Hepatocyte (in vitro differentiated cells): Measurements from ENCODE around the gene MFSD6L. TPM values are rescaled to one million over a fixed set of nuclear protein-coding genes. Genes with fewer than 3 reads are reported as not detected.

Source experiments
- DNase-seq: peaks from one replicate; pipeline ENCODE4 v3.0.0-alpha.2; 2016; ENCODE audit warnings: low spot score
- H2AFZ ChIP-seq: fragments of 200-600 bp; sonication (generic); 2 replicates; pipeline ENCODE4 v1.6.0; 2016; ENCODE audit warnings: antibody characterized with exemption, mild to moderate bottlenecking
- H3K27ac ChIP-seq: fragments of 200-600 bp; sonication (generic); 2 replicates; pipeline ENCODE4 v1.5.1; 2016; ENCODE audit warnings: mild to moderate bottlenecking
- H3K27me3 ChIP-seq: fragments of 200-600 bp; sonication (generic); 2 replicates; pipeline ENCODE4 v1.6.1; 2016
- H3K36me3 ChIP-seq: fragments of 200-600 bp; sonication (generic); replicated peaks from 2 replicates; pipeline ENCODE4 v1.5.1; 2016; ENCODE audit warnings: low read depth; ENCODE audit not compliant: insufficient read depth
- H3K4me1 ChIP-seq: fragments of 200-600 bp; sonication (generic); 2 replicates; pipeline ENCODE4 v1.5.1; 2016; ENCODE audit warnings: mild to moderate bottlenecking, moderate library complexity; ENCODE audit not compliant: insufficient read depth
- H3K4me2 ChIP-seq: fragments of 200-600 bp; sonication (generic); 2 replicates; pipeline ENCODE4 v1.6.0; 2016
- H3K4me3 ChIP-seq: fragments of 200-600 bp; sonication (generic); 2 replicates; pipeline ENCODE4 v1.5.1; 2016; ENCODE audit warnings: mild to moderate bottlenecking
- H3K79me2 ChIP-seq: fragments of 200-600 bp; sonication (generic); 2 replicates; pipeline ENCODE4 v1.6.0; 2017; ENCODE audit warnings: mild to moderate bottlenecking
- H3K9me2 ChIP-seq: fragments of 200-600 bp; sonication (generic); replicated peaks from 2 replicates; pipeline ENCODE4 v1.6.0; 2017; ENCODE audit warnings: mild to moderate bottlenecking; ENCODE audit not compliant: insufficient read depth
- H3K9me3 ChIP-seq: fragments of 200-600 bp; sonication (generic); 2 replicates; pipeline ENCODE4 v1.5.1; 2016; ENCODE audit warnings: low read depth, mild to moderate bottlenecking
- H4K20me1 ChIP-seq: fragments of 200-600 bp; sonication (generic); 2 replicates; pipeline ENCODE4 v1.6.0; 2016; ENCODE audit warnings: mild to moderate bottlenecking; ENCODE audit not compliant: insufficient read depth, poor library complexity, severe bottlenecking
- EZH2 ChIP-seq: fragments of 200-600 bp; sonication (generic); IDR thresholded peaks from 2 replicates; pipeline ENCODE4 v1.6.1; 2016; ENCODE audit warnings: antibody characterized with exemption, mild to moderate bottlenecking, borderline replicate concordance
- EZH2phosphoT487 ChIP-seq: fragments of 200-600 bp; sonication (generic); IDR thresholded peaks from one replicate; pipeline ENCODE4 v1.6.1; 2018; ENCODE audit warnings: antibody characterized with exemption, mild to moderate bottlenecking, low read depth, moderate library complexity; ENCODE audit not compliant: unreplicated experiment, severe bottlenecking
- WGBS: methylation state at CpG from one replicate; pipeline ENCODE4 v1.1.6; 2016; ENCODE audit warnings: low lambda C conversion rate; ENCODE audit errors: missing lambda C conversion rate; 5-methylcytosine and 5-hydroxymethylcytosine counted together
- polyA plus RNA-seq: library from polyadenylated mRNA; unstranded; fragments of >200 nt; fragmentation: Nextera tagmentation; extraction: Ambion mirVana; gene quantifications from 2 replicates; pipeline ENCODE4 v1.2.1, GENCODE V29; 2016
- total RNA-seq: library from RNA; depleted of rRNA; stranded (reverse); fragments of >200 nt; gene quantifications from 2 replicates; pipeline ENCODE4 v1.2.3, GENCODE V29; 2014
- TF ChIP-seq, protein P1 (sequence below): fragments of 200-600 bp; sonication (generic); IDR thresholded peaks from 2 replicates; pipeline ENCODE4 v1.5.1; 2016; ENCODE audit warnings: antibody characterized with exemption, mild to moderate bottlenecking; ENCODE audit not compliant: poor library complexity

The MFSD6L gene
- total and polyA plus RNA-seq, 2 experiments from 2014 or later = 0.34 to 2.2 TPM

DNA sequence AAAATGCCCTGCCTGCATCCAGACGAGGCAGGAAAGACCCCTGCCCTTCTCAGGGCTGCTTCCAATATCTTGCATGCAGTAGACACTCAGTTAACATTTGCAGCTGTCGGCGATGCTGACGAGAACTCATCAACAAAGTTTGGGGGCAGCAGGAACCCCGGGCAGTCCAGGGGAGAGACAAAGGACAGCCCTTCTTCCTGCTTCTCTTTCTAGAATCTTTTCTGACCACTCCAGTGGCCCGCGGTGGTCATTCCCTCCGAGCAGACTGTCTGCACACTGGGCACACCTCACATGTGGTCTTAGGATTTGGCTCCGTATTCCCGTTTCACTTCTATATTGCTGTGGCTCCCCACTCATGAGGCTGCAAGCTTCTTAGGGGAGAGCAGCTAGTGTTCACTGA lies 31.0 kb upstream of the MFSD6L start:
- Histone ChIP-seq H3K79me2 (no peaks in the 10 kb centered on the region), H2AFZ (no peak overlapping the region), H3K4me3 (no peak overlapping the region), H3K9me2 (no peaks in the 10 kb centered on the region), H3K9me3 (no peaks in the 10 kb centered on the region), H3K27ac (no peak overlapping the region), H3K4me2 (no peak overlapping the region), H4K20me1 (no peaks in the 10 kb centered on the region), H3K36me3 (no peaks in the 10 kb centered on the region), H3K27me3 (no peaks in the 10 kb centered on the region), H3K4me1 (no peaks in the 10 kb centered on the region)
- TF ChIP-seq EZH2phosphoT487 = no peak
- TF ChIP-seq, protein P1, sequence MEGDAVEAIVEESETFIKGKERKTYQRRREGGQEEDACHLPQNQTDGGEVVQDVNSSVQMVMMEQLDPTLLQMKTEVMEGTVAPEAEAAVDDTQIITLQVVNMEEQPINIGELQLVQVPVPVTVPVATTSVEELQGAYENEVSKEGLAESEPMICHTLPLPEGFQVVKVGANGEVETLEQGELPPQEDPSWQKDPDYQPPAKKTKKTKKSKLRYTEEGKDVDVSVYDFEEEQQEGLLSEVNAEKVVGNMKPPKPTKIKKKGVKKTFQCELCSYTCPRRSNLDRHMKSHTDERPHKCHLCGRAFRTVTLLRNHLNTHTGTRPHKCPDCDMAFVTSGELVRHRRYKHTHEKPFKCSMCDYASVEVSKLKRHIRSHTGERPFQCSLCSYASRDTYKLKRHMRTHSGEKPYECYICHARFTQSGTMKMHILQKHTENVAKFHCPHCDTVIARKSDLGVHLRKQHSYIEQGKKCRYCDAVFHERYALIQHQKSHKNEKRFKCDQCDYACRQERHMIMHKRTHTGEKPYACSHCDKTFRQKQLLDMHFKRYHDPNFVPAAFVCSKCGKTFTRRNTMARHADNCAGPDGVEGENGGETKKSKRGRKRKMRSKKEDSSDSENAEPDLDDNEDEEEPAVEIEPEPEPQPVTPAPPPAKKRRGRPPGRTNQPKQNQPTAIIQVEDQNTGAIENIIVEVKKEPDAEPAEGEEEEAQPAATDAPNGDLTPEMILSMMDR = no peak
- no peak for TF ChIP-seq EZH2
- DNase-seq = no peak
- WGBS = 88% methylated on average over 10 of the region's 10 CpGs

DNA sequence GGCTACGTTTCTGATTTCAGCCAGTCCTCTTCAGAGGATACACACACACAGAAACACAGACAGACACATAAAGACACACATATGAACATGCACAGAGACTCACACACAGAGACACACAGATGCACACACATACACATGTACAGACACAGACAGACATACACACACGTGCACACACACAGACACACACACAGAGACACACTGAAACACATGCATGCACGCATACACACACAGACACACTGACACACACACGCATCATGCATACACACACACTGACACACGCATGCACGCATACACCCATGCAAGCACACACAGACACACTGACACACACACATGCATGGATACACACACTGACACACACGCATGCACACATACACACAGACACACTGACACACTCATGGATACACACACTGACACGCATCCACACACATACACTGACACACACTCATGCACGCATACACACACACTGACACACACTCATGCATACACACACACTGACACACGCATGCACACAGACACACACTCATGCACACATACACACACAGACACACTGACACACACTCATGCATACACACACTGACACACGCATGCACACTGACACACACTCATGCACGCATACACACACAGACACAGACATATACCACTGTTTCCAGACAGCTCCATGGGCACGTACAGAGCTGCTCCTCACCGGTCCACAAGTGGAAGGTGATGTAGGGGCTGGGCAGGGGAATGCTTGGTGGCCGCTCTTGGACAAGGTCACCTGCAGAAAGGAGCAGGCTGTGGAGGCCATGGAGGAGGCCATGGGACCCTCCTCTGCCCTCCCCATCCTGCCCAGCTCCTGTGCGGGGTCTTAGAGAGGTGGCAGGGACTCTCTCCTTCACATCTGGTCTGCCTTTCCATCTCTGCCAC lies 30.1 kb upstream of the MFSD6L start:
- H3K4me3 ChIP-seq = no peak overlapping the region
- H3K27ac ChIP-seq = no peak overlapping the region
- H3K4me2 ChIP-seq = no peak overlapping the region
- no peaks in the 10 kb centered on the region for H3K9me2 ChIP-seq
- no peak for TF ChIP-seq EZH2phosphoT487
- no peak for TF ChIP-seq EZH2
- TF ChIP-seq, protein P1 = no peak
- no peaks in the 10 kb centered on the region for H3K36me3 ChIP-seq
- no peaks in the 10 kb centered on the region for H4K20me1 ChIP-seq
- no peaks in the 10 kb centered on the region for H3K79me2 ChIP-seq
- no peaks in the 10 kb centered on the region for H3K4me1 ChIP-seq
- 96% methylated on average over 16 of the region's 16 CpGs for WGBS
- DNase-seq = no peak
- no peaks in the 10 kb centered on the region for H3K9me3 ChIP-seq
- no peak overlapping the region for H2AFZ ChIP-seq
- H3K27me3 ChIP-seq = no peaks in the 10 kb centered on the region

DNA sequence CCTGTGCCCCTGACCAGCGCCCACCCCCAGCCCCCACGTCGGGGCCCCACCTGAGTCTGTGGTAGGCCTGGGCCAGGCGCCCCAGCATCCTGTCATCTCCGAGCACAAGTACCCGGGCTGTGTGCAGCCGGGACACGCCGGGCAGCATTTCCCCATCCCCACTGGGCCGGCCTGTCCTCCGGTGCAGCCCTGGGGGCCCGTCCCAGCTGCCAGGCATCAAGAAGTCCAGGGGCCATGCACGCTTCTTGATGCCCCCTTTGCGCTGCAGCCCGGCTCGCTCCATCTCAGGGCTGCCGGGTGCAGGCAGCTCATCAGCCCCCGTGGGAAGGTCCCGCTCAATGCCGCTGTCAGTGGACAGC lies 29.3 kb upstream of the MFSD6L start:
- H2AFZ ChIP-seq = no peak overlapping the region
- 95% methylated on average over 17 of the region's 20 CpGs for WGBS
- DNase-seq = no peak
- H3K4me1 ChIP-seq = no peaks in the 10 kb centered on the region
- no peaks in the 10 kb centered on the region for H4K20me1 ChIP-seq
- H3K4me2 ChIP-seq = no peak overlapping the region
- H3K36me3 ChIP-seq = no peaks in the 10 kb centered on the region
- no peak overlapping the region for H3K27ac ChIP-seq
- no peaks in the 10 kb centered on the region for H3K9me2 ChIP-seq
- H3K79me2 ChIP-seq = no peaks in the 10 kb centered on the region
- H3K27me3 ChIP-seq = no peaks in the 10 kb centered on the region
- H3K9me3 ChIP-seq = no peaks in the 10 kb centered on the region
- H3K4me3 ChIP-seq = no peak overlapping the region
- TF ChIP-seq EZH2phosphoT487 = no peak
- TF ChIP-seq, protein P1 = no peak
- TF ChIP-seq EZH2 = no peak
